Testis (tissue), 3 donors: ENCODE data around the gene FLAD1. TPM values are rescaled to one million over a fixed set of nuclear protein-coding genes. Genes with fewer than 3 reads are reported as not detected.

ENCODE experiments used
- DNase-seq: peaks from one replicate; pipeline ENCODE4 v3.0.0-alpha.2; 2019
- H3K27ac ChIP-seq, 2 donors: fragments of 200-600 bp; sonication (generic); one replicate each; pipeline ENCODE4 v1.5.1; 2019
- H3K27me3 ChIP-seq: fragments of 200-600 bp; sonication (generic); one replicate; pipeline ENCODE4 v1.5.1; 2019
- H3K36me3 ChIP-seq: fragments of 200-600 bp; sonication (generic); one replicate; pipeline ENCODE4 v1.5.1; 2017; ENCODE audit warnings: low read depth; ENCODE audit errors: missing control alignments
- H3K4me1 ChIP-seq: fragments of 200-600 bp; sonication (generic); one replicate; pipeline ENCODE4 v1.5.1; 2019
- H3K4me3 ChIP-seq, 2 donors: fragments of 200-600 bp; sonication (generic); one replicate each; pipeline ENCODE4 v1.5.1; 2017 to 2019
- H3K9me3 ChIP-seq: fragments of 200-600 bp; sonication (generic); one replicate; pipeline ENCODE4 v1.5.1; 2017
- CTCF ChIP-seq, 3 experiments: fragments of 450-650 bp in 2 of 3; fragments of 200-600 bp in 1 of 3; sonication (generic) in 1 of 3; IDR thresholded peaks; one replicate each; pipeline ENCODE4 v1.5.1; 2016 to 2019; ENCODE audit warnings: antibody characterized with exemption in 3 of 3, mild to moderate bottlenecking in 2 of 3, moderate library complexity in 1 of 3
- POLR2A ChIP-seq: fragments of 450-650 bp; IDR thresholded peaks from one replicate; pipeline ENCODE4 v1.6.1; 2017; ENCODE audit warnings: antibody characterized with exemption, mild to moderate bottlenecking, moderate library complexity
- WGBS, 2 donors: methylation state at CpG; one replicate each; pipeline ENCODE4 v1.1.5; 2018; 5-methylcytosine and 5-hydroxymethylcytosine counted together
- intact Hi-C: fragments of 100-400 bp; cut with DNase I; formaldehyde crosslinking; loops from one replicate; pipeline ENCODE4 v1.15.1; 2023; ENCODE audit warnings: low total_unique reads
- polyA plus RNA-seq: library from polyadenylated mRNA; stranded (reverse); fragments of 350-450 nt; fragmentation: Illumina TruSeq; extraction: RNeasy Lipid Tissue Mini Kit (QIAGEN cat#74804); gene quantifications from one replicate; pipeline ENCODE4 v1.2.3, GENCODE V29; 2014; ENCODE audit warnings: low read depth, low replicate concordance; ENCODE audit not compliant: insufficient read depth
- total RNA-seq, 2 donors: library from RNA; depleted of rRNA; stranded (reverse); fragments of >200 nt; gene quantifications; one replicate each; pipeline ENCODE4 v1.2.3, GENCODE V29; 2016

Gene FLAD1
- total and polyA plus RNA-seq, 3 donors from 2014 or later: 26.5 to 46.5 (median 35.0) TPM

GRCh38 chr1:155017946-155018316 is 34.8 kb downstream of the FLAD1 start:
- peaks cover 13% of the 10 kb centered on the region for H3K4me1 ChIP-seq
- no peaks in the 10 kb centered on the region for H3K36me3 ChIP-seq
- intact Hi-C loops: no loop called here
- TF ChIP-seq POLR2A (no peak), CTCF (IDR thresholded peaks at IDR 0.05) (no peak)
- no peaks in the 10 kb centered on the region for H3K9me3 ChIP-seq
- no peak for DNase-seq
- no peaks in the 10 kb centered on the region for H3K27me3 ChIP-seq
- H3K4me3 ChIP-seq: peak overlapping the region in 1 of 2 donors; percentile 58
- 35 to 56% methylated on average over 6 of the region's 6 CpGs for WGBS, 2 donors
- peak overlapping the region; percentile 74 to 91 for H3K27ac ChIP-seq

DNA sequence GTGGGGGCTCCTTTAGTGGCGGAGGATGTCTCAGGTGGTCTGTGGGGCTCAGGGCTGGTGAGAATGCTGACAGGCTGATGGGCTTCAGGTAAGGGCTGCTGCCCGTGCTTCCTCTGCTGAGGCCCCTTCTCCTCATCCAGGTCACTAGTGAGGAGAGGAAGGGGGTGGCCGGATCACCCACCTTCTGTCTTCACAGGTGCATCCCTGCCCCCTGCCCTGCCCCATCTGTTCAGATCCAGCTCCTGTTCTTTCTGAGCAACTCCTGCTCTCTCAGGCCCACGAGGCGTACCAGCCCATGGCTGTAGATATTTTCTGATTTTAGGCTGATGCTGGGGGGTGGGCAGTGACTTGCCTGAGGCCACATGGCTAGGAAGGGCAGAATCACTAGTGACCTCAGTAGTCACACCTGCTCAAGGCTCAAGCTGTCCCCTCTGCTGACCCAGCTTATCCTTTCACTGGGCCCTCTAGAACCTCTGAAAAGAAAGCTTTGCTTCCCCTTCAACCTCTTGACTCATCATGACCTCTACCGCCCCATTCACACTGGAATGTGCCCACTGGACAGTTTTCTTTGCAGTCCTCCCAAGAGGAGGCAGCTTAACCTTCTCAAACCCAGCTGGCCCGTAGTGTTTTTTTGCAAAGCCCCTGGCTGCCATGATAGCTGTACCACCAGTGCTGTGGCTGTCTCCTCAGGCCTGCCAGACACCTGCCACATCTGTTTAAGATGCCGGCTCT is 35.6 kb downstream of the FLAD1 start:
- DNase-seq: no peak
- H3K9me3 ChIP-seq: no peaks in the 10 kb centered on the region
- no peaks in the 10 kb centered on the region for H3K36me3 ChIP-seq
- 82 to 83% methylated on average over 7 to 8 of the region's 8 CpGs for WGBS, 2 donors
- no peaks in the 10 kb centered on the region for H3K27me3 ChIP-seq
- TF ChIP-seq CTCF (IDR thresholded peaks at IDR 0.05) (no peak), POLR2A (no peak)
- peaks cover 13% of the 10 kb centered on the region for H3K4me1 ChIP-seq
- intact Hi-C loops: no loop called here
- H3K27ac ChIP-seq: no peak overlapping the region
- H3K4me3 ChIP-seq: no peak overlapping the region

- no peak overlapping the region for H3K27ac ChIP-seq
- WGBS, 2 donors: 79 to 80% methylated on average over 11 of the region's 11 CpGs
- H3K36me3 ChIP-seq: no peaks in the 10 kb centered on the region
- DNase-seq: no peak
- H3K9me3 ChIP-seq: no peaks in the 10 kb centered on the region
- peaks cover 13% of the 10 kb centered on the region for H3K4me1 ChIP-seq
- no peaks in the 10 kb centered on the region for H3K27me3 ChIP-seq
- no peak for TF ChIP-seq POLR2A
- TF ChIP-seq CTCF (IDR thresholded peaks at IDR 0.05): no peak
- intact Hi-C loops: no loop called here
- no peak overlapping the region for H3K4me3 ChIP-seq
Observed at GRCh38 chr1:155019377-155020245, 36.5 kb downstream of the FLAD1 start.

DNA sequence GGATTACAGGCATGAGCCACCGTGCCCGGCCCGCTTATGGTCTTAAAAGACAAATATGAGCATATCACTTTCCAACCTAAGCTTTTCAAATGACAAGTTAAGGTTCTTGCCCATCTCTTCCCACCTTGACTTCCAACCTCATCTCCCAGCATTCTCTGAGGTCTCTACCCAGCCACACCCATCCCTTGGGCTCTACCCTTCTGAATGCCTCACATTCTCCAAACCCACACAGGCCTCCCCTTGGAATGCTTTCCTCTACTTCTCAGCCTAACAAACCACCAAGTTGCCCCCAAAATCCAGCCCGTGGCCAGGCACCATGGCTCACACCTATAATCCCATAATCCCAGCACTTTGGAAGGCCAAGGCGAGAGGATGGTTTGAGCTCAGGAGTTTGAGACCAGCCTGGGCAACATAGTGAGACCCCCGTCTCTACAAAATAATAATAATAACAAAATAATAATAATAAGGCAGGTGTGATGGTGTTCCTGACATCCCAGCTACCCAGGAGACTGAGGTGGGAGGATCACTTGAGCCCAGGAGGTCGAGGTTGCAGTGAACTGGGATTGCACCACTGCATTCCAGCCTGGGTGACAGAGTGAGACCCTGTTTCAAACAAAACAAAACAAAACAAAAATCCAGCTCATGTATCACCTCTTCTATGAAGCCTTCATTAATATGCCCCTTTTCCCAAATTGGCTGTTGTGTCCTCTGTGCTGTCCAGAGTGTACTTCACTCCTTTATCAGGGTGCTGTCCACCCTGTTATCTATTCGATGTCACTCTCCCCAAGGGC is 39.2 kb downstream of the FLAD1 start:
- H3K27me3 ChIP-seq: no peaks in the 10 kb centered on the region
- WGBS, 2 donors: 75 to 79% methylated on average over 8 of the region's 8 CpGs
- H3K4me3 ChIP-seq: no peak overlapping the region
- peaks cover 6% of the 10 kb centered on the region for H3K4me1 ChIP-seq
- intact Hi-C loops: no loop called here
- DNase-seq: no peak
- no peak overlapping the region for H3K27ac ChIP-seq
- no peaks in the 10 kb centered on the region for H3K36me3 ChIP-seq
- TF ChIP-seq POLR2A (no peak), CTCF (IDR thresholded peaks at IDR 0.05) (no peak)
- H3K9me3 ChIP-seq: no peaks in the 10 kb centered on the region
